Kidney (tissue), 14 donors: ENCODE data around the gene B3GNT3. TPM values are rescaled to one million over a fixed set of nuclear protein-coding genes. Genes with fewer than 3 reads are reported as not detected.

ENCODE experiments used
- DNase-seq, 5 donors: peaks; one replicate each; pipeline ENCODE4 v3.0.0-alpha.2; 2013 to 2020
- FAIRE-seq: peaks from 2 replicates; lab custom pipeline; 2012; peaks lifted over from hg19 to GRCh38; lab: Jason Lieb, UNC
- H3K27ac ChIP-seq, 2 donors: one replicate each; pipeline ENCODE4 v1.7.0; 2013; ENCODE audit warnings: low read depth in 2 of 2, low read length in 2 of 2, inconsistent platforms in 1 of 2
- H3K27me3 ChIP-seq: one replicate; pipeline ENCODE4 v1.7.1; 2013; ENCODE audit warnings: low read length, inconsistent platforms; ENCODE audit not compliant: control insufficient read depth, insufficient read depth
- H3K36me3 ChIP-seq, 3 donors: one replicate each; pipeline versions ENCODE4 v1.7.0 to v1.7.1; 2013; ENCODE audit warnings: low read length in 3 of 3, control low read depth in 1 of 3, inconsistent platforms in 1 of 3; ENCODE audit not compliant: insufficient read depth in 3 of 3, control insufficient read depth in 2 of 3
- H3K4me1 ChIP-seq, 3 donors: one replicate each; pipeline versions ENCODE4 v1.7.0 to v1.7.1; 2013; ENCODE audit warnings: low read length in 3 of 3, inconsistent platforms in 1 of 3, low read depth in 1 of 3; ENCODE audit not compliant: control insufficient read depth in 2 of 3, insufficient read depth in 2 of 3
- H3K4me3 ChIP-seq, 3 donors: one replicate each; pipeline versions ENCODE4 v1.7.0 to v1.8.1; 2013; ENCODE audit warnings: low read length in 3 of 3, control low read depth in 1 of 3, inconsistent platforms in 1 of 3
- H3K9ac ChIP-seq, 3 donors: one replicate each; pipeline versions ENCODE4 v1.7.0 to v1.7.1; 2013; ENCODE audit warnings: low read length in 3 of 3, control low read depth in 1 of 3, inconsistent platforms in 1 of 3
- H3K9me3 ChIP-seq, 3 donors: one replicate each; pipeline versions ENCODE4 v1.7.0 to v1.7.1; 2013; ENCODE audit warnings: low read length in 3 of 3, control low read depth in 1 of 3, inconsistent platforms in 1 of 3; ENCODE audit not compliant: control insufficient read depth in 2 of 3, insufficient read depth in 1 of 3
- CTCF ChIP-seq: IDR thresholded peaks from 3 replicates; pipeline ENCODE4 v1.5.1; 2012; ENCODE audit warnings: mild to moderate bottlenecking, moderate library complexity, borderline replicate concordance; ENCODE audit not compliant: insufficient read depth; ENCODE audit errors: extremely low read depth
- intact Hi-C: fragments of 100-400 bp; cut with DNase I; formaldehyde crosslinking; loops from one replicate; pipeline ENCODE4 v1.11.1; 2022
- polyA plus RNA-seq: library from polyadenylated mRNA; stranded (reverse); fragments of 350-450 nt; fragmentation: Illumina TruSeq; extraction: RNeasy Lipid Tissue Mini Kit (QIAGEN cat#74804); gene quantifications from one replicate; pipeline ENCODE4 v1.2.3, GENCODE V29; 2014; ENCODE audit warnings: low read depth, low replicate concordance; ENCODE audit not compliant: insufficient read depth
- total RNA-seq: library from RNA; stranded (reverse); fragmentation: NEBNext Ultra II Directional; extraction: Animal tissue kit (Norgen Biotek cat#: 25700); gene quantifications from one replicate; pipeline ENCODE4 v1.2.1, GENCODE V29; 2021
- donor health status: control.
- donor health status: control.
- donor health status: control.
- donor health status: control.
- donor health status: control.
- donor health status: DM: yes; HTN: yes; CAD: no.
- donor health status: Normal renal cell carcinoma (clear cell type).

The B3GNT3 gene
- total and polyA plus RNA-seq, 2 donors from 2014 or later, result 2.0 to 36.2 TPM

- intact Hi-C loops, result no loop called here
- H3K27me3 ChIP-seq, result no peaks in the 10 kb centered on the region
- H3K9ac ChIP-seq, result no peak overlapping the region
- no peak overlapping the region for H3K4me3 ChIP-seq
- DNase-seq (no peak), FAIRE-seq (no peak)
- H3K27ac ChIP-seq, result no peak overlapping the region
- no peak for TF ChIP-seq CTCF
- H3K9me3 ChIP-seq, result no peaks in the 10 kb centered on the region
- H3K4me1 ChIP-seq, result peaks cover 0 to 3% (median 0%) of the 10 kb centered on the region in 3 donors
- no peaks in the 10 kb centered on the region for H3K36me3 ChIP-seq
Measured at GRCh38 chr19:17770613-17771012, 24.3 kb upstream of the B3GNT3 start.

GRCh38 chr19:17772172-17772571 is 22.8 kb upstream of the B3GNT3 start:
- Histone ChIP-seq H3K27me3 (no peaks in the 10 kb centered on the region), H3K27ac (no peak overlapping the region), H3K36me3 (no peaks in the 10 kb centered on the region), H3K4me3 (no peak overlapping the region), H3K9ac (no peak overlapping the region), H3K9me3 (no peaks in the 10 kb centered on the region), H3K4me1 (no peaks in the 10 kb centered on the region)
- intact Hi-C loops, result no loop called here
- TF ChIP-seq CTCF, result no peak
- no peak for DNase-seq
- no peak for FAIRE-seq

- no peak overlapping the region for H3K9ac ChIP-seq
- H3K27ac ChIP-seq, result no peak overlapping the region
- H3K9me3 ChIP-seq, result no peaks in the 10 kb centered on the region
- DNase-seq (peak in 1 of 5 donors; percentile 27), FAIRE-seq (no peak)
- H3K4me3 ChIP-seq, result no peak overlapping the region
- TF ChIP-seq CTCF, result no peak
- H3K27me3 ChIP-seq, result no peaks in the 10 kb centered on the region
- no peaks in the 10 kb centered on the region for H3K36me3 ChIP-seq
- intact Hi-C loops, result no loop called here
- peaks cover 0 to 4% (median 0%) of the 10 kb centered on the region in 3 donors for H3K4me1 ChIP-seq
Measured at GRCh38 chr19:17775245-17775927, 19.6 kb upstream of the B3GNT3 start.
